HCT116 (cell line): ENCODE measurements around the gene ZFP36L2. TPM values are rescaled to one million over a fixed set of nuclear protein-coding genes. Genes with fewer than 3 reads are reported as not detected.

ENCODE experiments used
- ATAC-seq: fragments of 200-7000 bp; cut with Tn5 transposase; 2 replicates; pipeline ENCODE4 v1.9.1; 2020; ENCODE audit warnings: mild to moderate bottlenecking, moderate library complexity
- BruUV-seq: library from RNA; stranded (reverse); fragments of 400-500 nt; replicated peaks from 2 replicates; lab custom pipeline; 2021; lab: Mats Ljungman, UMichigan
- CTCF ChIA-PET: fragments of 300-600 bp; sonication (Branson Sonifier 250); formaldehyde crosslinking; loops from one replicate; lab custom pipeline; 2021; ENCODE audit warnings: antibody characterized with exemption; lab: Charles Lee
- POLR2A ChIA-PET: fragments of 300-600, 350-600 bp; sonication (Branson Sonifier 250); formaldehyde crosslinking; loops from one replicate; lab custom pipeline; 2021; ENCODE audit warnings: antibody characterized with exemption; lab: Charles Lee
- RAD21 ChIA-PET, 2 experiments: fragments of 300-600 bp; sonication (Branson Sonifier 250); formaldehyde crosslinking; loops; one replicate each; lab custom pipeline; 2023; ENCODE audit warnings: low total read pairs in 2 of 2; ENCODE audit not compliant: uncharacterized antibody in 2 of 2, unreplicated experiment in 2 of 2, low non-redundant PET in 1 of 2; lab: Charles Lee
- DNase-seq: peaks from one replicate; pipeline ENCODE4 v3.0.0-alpha.2; 2010; ENCODE audit warnings: low read depth, low spot score
- H2AFZ ChIP-seq: fragments of 200-600 bp; shearing (Covaris generic), sonication (generic); 2 replicates; pipeline ENCODE4 v1.6.1; 2017; ENCODE audit warnings: low read depth, mixed run types, mixed read lengths, antibody characterized with exemption, low read length; ENCODE audit not compliant: poor library complexity, severe bottlenecking
- H3K27ac ChIP-seq: 2 replicates; pipeline ENCODE4 v1.5.1; 2012; ENCODE audit warnings: low read depth, low read length
- H3K27me3 ChIP-seq: fragments of 200-600 bp; sonication (generic); 2 replicates; pipeline ENCODE4 v1.6.1; 2016; ENCODE audit warnings: mixed run types, low read length, mixed read lengths; ENCODE audit not compliant: insufficient read depth
- H3K36me3 ChIP-seq, 2 experiments: fragments of 200-500 bp in 1 of 2; fragments of 200-600 bp in 1 of 2; sonication (Bioruptor generic) in 1 of 2; sonication (generic) in 1 of 2; 2 replicates each; pipeline versions ENCODE4 v1.5.1 to v1.6.1; 2014 to 2016; ENCODE audit warnings: low read length in 2 of 2, inconsistent platforms in 1 of 2, mixed read lengths in 1 of 2, mixed run types in 1 of 2; ENCODE audit not compliant: insufficient read depth in 2 of 2, control insufficient read depth in 1 of 2
- H3K4me1 ChIP-seq, 2 experiments: fragments of 200-600 bp in 1 of 2; sonication (generic) in 1 of 2; 2 replicates each; pipeline versions ENCODE4 v1.5.1 to v1.6.1; 2012 to 2017; ENCODE audit warnings: low read length in 2 of 2, inconsistent platforms in 1 of 2, mild to moderate bottlenecking in 1 of 2, mixed read lengths in 1 of 2, mixed run types in 1 of 2, moderate library complexity in 1 of 2; ENCODE audit not compliant: insufficient read depth in 2 of 2, control insufficient read depth in 1 of 2
- H3K4me2 ChIP-seq: fragments of 200-600 bp; sonication (generic); 2 replicates; pipeline ENCODE4 v1.6.1; 2017; ENCODE audit warnings: mixed run types, low read length, mixed read lengths
- H3K4me3 ChIP-seq, 2 experiments: fragments of 200-600 bp in 1 of 2; sonication (generic) in 1 of 2; replicated peaks in 1 of 2; 2 replicates each; pipeline ENCODE4 v1.5.1; 2011 to 2016; ENCODE audit warnings: low read length in 2 of 2, control low read depth in 1 of 2, low read depth in 1 of 2, mild to moderate bottlenecking in 1 of 2, mixed read lengths in 1 of 2, mixed run types in 1 of 2
- H3K79me2 ChIP-seq: fragments of 200-600 bp; sonication (generic); 2 replicates; pipeline ENCODE4 v1.6.1; 2017; ENCODE audit warnings: mild to moderate bottlenecking, mixed run types, low read length, moderate library complexity, mixed read lengths; ENCODE audit not compliant: insufficient read depth
- H3K9ac ChIP-seq: fragments of 200-600 bp; sonication (generic); 2 replicates; pipeline ENCODE4 v1.6.1; 2016; ENCODE audit warnings: low read length, mixed read lengths
- H3K9me2 ChIP-seq: fragments of 200-600 bp; sonication (generic), shearing (Covaris generic); 2 replicates; pipeline ENCODE4 v1.6.1; 2017; ENCODE audit warnings: mixed run types, mild to moderate bottlenecking, moderate library complexity; ENCODE audit not compliant: insufficient read depth
- H3K9me3 ChIP-seq, 2 experiments: fragments of 200-500 bp in 1 of 2; fragments of 200-600 bp in 1 of 2; sonication (Bioruptor generic) in 1 of 2; sonication (generic) in 1 of 2; 2 replicates each; pipeline ENCODE4 v1.6.1; 2014 to 2017; ENCODE audit warnings: low read length in 2 of 2, mixed read lengths in 2 of 2, inconsistent platforms in 1 of 2, low read depth in 1 of 2, mild to moderate bottlenecking in 1 of 2, mixed run types in 1 of 2, moderate library complexity in 1 of 2; ENCODE audit not compliant: control insufficient read depth in 1 of 2, insufficient read depth in 1 of 2
- H4K20me1 ChIP-seq: fragments of 200-600 bp; sonication (generic), shearing (Covaris generic); 2 replicates; pipeline ENCODE4 v1.6.1; 2017; ENCODE audit warnings: mixed run types, mild to moderate bottlenecking, moderate library complexity; ENCODE audit not compliant: insufficient read depth
- CTCF ChIP-seq, 3 experiments: fragments of 200-600 bp in 1 of 3; sonication (generic) in 1 of 3; IDR thresholded peaks in 2 of 3; conservative IDR thresholded peaks in 1 of 3; 2 replicates each; pipeline ENCODE4 v1.5.1; 2012 to 2017; ENCODE audit warnings: low read depth in 2 of 3, low read length in 2 of 3, antibody characterized with exemption in 1 of 3, borderline replicate concordance in 1 of 3, control low read depth in 1 of 3, mild to moderate bottlenecking in 1 of 3, mixed read lengths in 1 of 3, mixed run types in 1 of 3, moderate library complexity in 1 of 3; ENCODE audit not compliant: insufficient read depth in 1 of 3
- ELF1 ChIP-seq: IDR thresholded peaks from 2 replicates; pipeline ENCODE4 v1.6.1; 2012; ENCODE audit warnings: low read depth, borderline replicate concordance
- EZH2 ChIP-seq: fragments of 200-600 bp; sonication (generic); IDR thresholded peaks from 2 replicates; pipeline ENCODE4 v1.6.1; 2017; ENCODE audit warnings: antibody characterized with exemption, mixed run types
- JUND ChIP-seq: IDR thresholded peaks from 2 replicates; pipeline ENCODE4 v1.6.1; 2012
- POLR2AphosphoS5 ChIP-seq: IDR thresholded peaks from 2 replicates; pipeline ENCODE4 v1.6.1; 2011; ENCODE audit warnings: mild to moderate bottlenecking, low read depth, low read length, moderate library complexity
- SP1 ChIP-seq: IDR thresholded peaks from 2 replicates; pipeline ENCODE4 v1.6.1; 2012; ENCODE audit warnings: low read depth
- intact Hi-C: fragments of 100-400 bp; cut with micrococcal nuclease; formaldehyde crosslinking; loops from 2 replicates; pipeline ENCODE4 v1.10.0; 2022
- total RNA-seq: library from RNA; stranded (reverse); gene quantifications from one replicate; pipeline ENCODE4 v1.2.1, GENCODE V29; 2021; ENCODE audit not compliant: unreplicated experiment

ZFP36L2 gene
- total RNA-seq, 1 experiment from 2014 or later = 30.3 TPM

GRCh38 chr2:43185146-43185545 lies 41.3 kb downstream of the ZFP36L2 start (continued):
- no peak for TF ChIP-seq CTCF (IDR thresholded peaks at IDR 0.05 in 2 of 3, conservative IDR thresholded peaks at IDR 0.05 in 1 of 3; ENCODE audit: borderline replicate concordance in 1 of 3, insufficient read depth in 1 of 3, low read depth in 2 of 3, low read length in 2 of 3)
- TF ChIP-seq JUND = no peak
- no peak for TF ChIP-seq EZH2
- no peak for TF ChIP-seq SP1
- no peak for TF ChIP-seq POLR2AphosphoS5

- Histone ChIP-seq H3K4me1 (peaks cover 27 to 68% of the 10 kb centered on the region in 2 experiments), H2AFZ (peak overlapping the region; percentile 29), H4K20me1 (no peaks in the 10 kb centered on the region), H3K4me3 (peak overlapping the region in 1 of 2 experiments; percentile 27; a peak in 2 of 4 replicates), H3K4me2 (peak overlapping the region; percentile 73), H3K27ac (peak overlapping the region; percentile 51), H3K79me2 (no peaks in the 10 kb centered on the region), H3K9me3 (no peaks in the 10 kb centered on the region), H3K36me3 (no peaks in the 10 kb centered on the region), H3K27me3 (no peaks in the 10 kb centered on the region), H3K9ac (peak overlapping the region; percentile 60), H3K9me2 (no peaks in the 10 kb centered on the region)
- ChIA-PET POLR2A (interaction anchor here (0.7 kb wide), 1 partner anchor 300 kb away, joined by 3 read pairs; no protein-coding TSS in a partner anchor), CTCF (no interaction called here), RAD21 (no interaction called here)
- TF ChIP-seq POLR2AphosphoS5 (peak; percentile 53; the same call in 1 of the 2 replicates), EZH2 (no peak), ELF1 (no peak)
- TSS peak; percentile 33 for BruUV-seq
- peak; percentile 93 for DNase-seq
- peak; percentile 88 for ATAC-seq
- intact Hi-C loops = no loop called here
Observed at GRCh38 chr2:43184339-43184895, 42.0 kb downstream of the ZFP36L2 start.
